HG03521 (cell line): ENCODE results near the gene ASCC2.

ENCODE experiments used
- ATAC-seq: cut with Tn5 transposase; IDR thresholded peaks from one replicate; pipeline ENCODE4 v1.9.1; 2021; ENCODE audit warnings: mild to moderate bottlenecking, moderate library complexity; ENCODE audit not compliant: unreplicated experiment

The ASCC2 gene

DNA sequence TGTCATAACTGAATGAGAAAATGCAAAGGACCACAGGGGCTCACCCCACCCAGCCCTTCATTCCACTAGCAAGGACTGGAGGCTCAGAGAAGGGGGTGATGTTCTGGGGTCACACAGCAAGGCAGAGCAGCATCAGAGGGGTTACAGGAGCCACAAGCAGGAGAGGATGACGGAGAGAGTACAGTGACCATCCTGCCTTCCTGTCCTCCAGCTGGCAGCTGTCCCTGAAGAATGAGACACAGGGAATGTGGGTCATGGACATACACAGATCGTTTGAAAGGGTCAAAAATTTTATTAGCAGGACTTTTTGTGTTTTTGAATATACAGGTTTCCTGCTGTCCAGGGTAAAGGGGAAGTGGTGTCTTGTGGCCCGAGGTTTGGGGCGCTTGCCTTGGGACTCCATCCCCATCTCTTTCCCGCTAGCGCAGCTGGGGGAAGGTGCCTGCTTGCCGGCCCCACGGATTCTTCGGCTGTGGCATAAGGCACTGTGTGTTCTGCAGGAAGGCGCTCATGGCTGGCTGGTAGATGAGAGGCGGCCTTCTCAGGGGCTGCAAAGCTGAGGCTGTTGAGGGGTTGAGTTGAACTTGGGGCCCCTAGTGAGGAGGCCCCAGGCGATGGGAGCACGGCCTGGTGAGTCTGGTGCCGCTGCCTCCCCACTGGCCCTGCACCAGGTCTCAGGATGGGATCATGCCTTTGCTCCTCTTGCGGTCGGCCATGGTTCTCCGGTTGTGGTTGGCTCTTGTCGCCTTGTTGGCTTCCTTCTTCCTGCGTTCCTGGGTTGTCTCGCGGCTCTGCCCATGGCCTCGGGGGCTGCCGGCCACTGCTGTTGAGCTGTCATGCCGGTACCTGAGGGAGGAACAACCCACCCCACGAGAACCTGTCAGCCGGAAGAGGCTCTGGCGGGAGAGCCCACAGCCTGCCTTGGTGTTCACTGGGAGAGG is 49.5 kb downstream of the ASCC2 start:
- ATAC-seq = no peak

DNA sequence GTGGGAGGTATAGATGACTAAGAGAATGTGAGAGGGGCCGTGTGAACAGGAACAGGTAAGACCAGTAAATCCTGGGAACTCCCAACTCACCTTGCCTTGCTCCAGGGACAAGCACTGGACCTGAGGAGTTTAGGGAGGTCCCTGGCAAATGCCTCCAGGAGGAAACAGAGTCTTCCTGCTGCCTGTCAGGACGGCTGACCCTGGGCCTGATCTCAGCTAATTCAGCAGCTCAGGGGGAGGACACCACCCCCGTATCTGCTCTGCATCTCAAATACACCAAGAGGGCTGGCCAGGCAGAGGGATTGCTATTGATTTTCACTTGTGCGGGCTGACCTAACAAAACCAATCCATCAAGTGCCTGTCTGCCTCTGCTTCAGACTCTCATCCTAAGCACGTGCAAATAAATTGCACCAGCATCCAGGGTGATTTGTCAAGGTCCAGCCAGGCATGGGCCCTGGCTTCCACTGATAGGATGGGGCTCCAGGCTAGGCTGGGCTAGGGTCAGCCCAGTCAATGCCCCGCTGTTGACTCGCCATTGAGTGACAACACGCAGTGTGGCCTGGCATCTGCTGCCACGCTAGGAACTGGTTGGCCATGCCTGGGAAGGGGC is 50.6 kb downstream of the ASCC2 start:
- no peak for ATAC-seq

DNA sequence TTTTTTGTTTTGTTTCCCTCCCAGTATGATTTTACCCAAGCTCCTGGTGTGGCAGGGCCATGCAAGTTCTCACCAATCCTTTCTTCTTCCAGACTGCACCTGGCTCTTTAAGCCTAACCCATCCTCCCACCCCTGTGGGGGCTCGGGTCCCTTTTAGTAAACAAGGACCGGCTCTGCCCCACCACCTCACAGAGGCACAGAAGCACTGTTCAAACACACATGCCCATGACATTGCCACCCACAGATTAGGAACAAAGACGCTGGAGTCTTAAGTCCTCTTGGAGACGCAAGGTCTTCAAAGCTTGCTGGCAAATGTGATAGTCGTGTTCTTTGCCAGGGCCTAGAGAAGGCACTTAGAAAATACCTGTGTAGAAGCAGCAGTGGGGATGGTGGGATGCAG is 52.0 kb downstream of the ASCC2 start:
- ATAC-seq = no peak

DNA sequence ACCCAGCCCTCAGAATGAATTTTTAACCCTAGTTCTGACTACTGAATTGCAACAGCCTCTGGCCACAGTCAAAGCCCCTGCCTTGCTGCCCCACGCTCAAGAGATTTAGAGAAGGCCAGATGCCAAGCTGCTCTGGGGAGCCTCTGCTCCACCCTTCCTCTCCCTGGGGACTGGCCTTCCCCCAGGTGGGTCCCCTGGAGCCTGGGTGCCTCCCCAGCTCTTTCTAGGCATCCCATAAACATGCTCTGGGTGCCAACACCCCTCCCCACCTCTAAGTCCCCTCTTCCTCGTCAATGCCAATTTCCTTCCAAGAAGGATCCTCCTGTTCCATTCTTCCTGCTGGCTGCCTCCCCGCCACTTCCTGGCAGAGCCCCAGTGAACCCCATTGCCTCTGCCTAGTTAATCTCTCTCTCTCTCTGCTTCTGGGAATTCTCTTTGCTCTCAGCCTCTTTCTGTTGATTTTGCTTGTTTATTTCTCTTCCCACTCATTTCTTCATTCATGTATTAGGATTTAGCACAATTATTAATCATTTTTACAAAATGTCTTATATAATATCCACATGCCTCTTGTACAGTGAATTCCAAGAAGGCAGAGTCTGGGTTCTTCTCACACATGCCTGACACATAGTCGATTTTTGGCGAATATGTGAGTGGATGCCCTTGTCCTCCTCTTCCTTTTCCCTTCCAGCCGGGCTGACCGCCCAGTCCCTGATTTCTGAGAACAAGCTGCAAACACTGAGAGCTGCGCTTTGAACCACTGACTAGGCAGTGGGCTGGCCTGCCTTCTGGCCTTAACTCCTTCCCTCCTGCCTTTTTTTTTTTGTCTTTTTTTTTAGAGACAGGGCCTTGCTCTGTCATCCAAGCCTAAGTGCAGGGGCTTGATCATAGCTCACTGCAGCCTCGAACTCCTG is 53.4 kb downstream of the ASCC2 start:
- ATAC-seq = no peak

DNA sequence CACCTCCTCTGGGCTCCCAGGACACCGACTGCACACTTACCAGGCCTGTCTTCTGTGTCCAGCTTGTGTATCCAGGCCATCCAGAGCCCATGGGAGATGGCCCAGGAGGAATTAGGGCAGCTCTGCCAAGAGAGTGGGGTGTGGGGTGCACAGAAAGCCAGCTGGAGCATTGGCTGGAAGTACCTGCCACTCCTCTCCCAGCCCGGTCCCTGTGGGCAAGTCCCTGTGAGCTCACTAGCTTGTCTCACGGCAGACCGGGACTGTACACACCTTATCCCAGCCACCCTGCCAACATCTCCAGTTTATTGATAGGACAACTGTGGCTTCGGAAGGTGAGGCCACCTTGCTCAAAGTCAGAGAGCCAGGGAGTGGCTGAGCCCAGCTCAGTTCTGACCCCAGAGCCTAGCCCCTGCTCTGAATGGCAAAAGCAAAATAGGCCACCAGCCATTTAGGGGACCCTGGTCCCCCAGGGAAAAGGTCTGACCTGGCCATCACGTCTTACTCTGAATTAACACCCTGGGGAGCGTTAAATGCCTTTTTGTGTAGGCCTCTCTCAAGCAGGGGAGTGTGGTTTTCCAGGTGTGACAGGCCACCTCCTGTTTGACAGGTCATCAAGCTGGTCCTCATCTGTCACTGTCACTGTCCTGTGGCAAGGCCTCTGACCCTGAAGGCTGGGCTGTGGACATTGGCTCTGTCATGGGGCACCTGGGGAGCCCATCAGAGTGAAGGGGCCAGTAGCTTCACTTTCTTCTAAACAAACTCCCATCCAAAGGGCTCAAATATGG is 55.8 kb downstream of the ASCC2 start:
- ATAC-seq = no peak

DNA sequence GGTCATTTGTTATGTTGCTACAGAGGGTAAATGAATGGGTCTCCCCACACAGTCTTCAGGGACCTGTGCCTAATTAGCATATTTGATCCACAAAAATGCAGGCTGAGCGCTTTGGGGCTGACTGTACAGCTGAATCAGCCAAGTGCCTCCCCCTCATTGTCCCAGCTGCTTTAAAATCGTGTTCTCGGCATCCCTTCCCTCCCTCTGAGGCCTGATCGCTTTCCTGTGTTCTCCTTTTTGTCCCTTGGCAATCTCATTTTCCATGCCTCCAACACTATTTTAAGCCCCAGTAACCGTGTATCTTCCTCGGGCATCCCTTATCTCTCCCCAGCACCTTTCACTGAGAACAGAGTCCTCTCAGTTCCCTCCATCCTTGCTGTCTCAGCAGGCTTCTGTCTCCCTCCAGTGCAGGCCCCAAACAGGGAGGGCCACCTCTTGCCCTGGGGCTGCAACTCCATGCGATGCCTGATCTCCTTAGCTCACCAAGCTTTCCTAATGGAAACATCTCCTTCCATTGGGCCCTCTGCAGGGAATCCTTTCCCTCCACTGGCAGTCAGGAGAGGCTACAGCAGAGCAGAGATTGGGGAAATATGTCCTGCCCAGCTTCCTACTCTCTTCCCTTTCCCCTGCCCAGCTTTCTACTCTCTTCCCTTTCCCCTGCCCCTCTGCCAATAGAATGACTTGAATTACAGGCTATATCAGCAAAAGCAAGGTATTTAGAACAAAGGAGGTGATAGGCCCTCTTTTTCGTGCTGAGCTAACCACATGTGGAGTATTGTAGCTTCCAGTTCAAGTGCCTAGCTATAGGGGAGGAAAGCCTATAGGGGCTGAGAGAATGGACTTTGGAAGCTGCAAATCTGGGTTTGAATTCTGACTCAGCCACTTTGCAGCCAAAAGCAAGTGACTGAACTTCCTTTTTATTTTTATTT is 57.1 kb downstream of the ASCC2 start:
- no peak for ATAC-seq

DNA sequence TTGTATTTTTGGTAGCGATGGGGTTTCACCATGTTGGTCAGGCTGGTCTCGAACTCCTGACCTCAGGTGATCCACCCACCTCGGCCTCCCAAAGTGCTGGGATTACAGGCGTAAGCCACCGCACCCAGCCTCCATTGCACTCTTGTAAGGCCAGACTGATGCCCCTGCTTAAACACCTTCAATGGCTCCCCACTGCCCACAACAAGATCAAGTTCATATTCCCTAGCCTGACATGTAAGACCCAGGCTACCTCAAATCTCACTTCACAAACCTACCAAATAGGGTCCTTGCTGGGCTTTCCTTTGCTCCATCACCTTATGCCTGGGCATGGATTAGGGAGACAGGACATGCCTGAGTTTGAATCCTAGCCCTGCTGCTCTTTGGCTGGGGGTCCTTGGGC is 57.9 kb downstream of the ASCC2 start:
- no peak for ATAC-seq

DNA sequence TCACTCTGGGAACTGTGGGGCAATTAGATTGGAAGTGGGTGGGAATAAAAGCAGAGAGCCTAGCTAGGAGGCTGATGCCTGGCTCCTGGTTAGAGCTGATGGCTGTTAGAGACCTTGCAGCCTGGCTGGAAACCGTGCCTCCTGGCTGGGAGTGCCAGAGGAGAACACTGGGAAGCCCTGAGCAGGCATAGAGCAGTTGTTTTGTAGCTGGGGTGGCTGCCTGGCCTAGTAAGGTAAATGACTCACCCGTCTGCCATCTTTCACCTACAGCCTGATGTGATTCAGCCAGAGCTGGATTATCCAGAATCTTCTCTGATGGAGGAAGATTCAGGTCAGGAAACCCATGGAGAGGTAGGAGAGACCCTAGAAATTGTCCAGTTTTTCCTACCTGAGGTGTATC is 64.8 kb downstream of the ASCC2 start:
- ATAC-seq = no peak

DNA sequence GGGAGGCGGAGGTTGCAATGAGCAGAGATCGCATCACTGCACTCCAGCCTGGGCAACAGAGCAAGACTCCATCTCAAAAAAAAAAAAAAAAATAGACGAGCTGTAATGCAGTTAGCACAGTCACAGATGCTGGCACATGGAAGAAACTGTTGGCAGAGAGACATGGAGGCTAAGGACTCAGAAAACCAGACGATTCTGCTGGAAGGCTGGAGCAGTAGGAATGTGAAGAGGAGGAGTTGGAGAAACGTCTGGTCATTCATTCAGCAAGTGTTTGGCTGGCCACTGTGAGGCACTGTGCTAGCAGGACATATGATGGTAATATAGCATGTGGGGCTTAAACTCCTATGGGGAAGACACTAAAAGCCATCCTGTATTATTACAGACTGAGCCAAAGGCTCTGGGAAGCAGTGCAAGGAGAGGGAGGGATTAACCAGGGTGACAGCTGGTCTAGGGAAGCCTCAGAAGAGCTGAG is 65.9 kb downstream of the ASCC2 start:
- no peak for ATAC-seq

DNA sequence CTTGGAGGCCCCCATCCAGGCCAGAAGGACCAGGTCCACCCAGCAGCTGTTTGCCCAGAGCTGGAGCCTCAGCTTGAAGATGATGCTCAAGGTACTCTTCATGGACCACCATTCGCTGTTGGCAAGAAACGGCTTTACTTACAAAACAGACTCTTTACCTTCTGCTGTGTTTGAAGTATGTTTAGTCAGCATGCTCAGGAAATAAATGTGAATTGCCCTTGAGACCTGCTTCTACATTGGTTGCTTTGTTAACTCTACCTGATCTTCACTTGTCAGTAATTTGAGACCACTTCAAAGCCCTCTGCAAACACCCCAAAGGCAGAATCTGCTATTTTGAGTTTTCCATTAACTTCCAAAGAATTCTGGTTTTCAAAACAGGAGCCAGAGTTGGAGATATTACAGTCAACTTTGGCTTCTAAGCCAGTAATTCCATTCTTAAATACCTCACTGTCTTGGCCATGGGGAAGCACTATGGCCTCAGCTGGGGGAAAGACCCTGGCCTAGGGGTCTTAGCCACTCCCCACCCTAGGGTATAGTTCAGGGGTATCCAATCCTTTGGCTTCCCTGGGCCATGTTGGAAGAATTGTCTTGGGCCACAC is 68.3 kb downstream of the ASCC2 start:
- ATAC-seq = no peak

DNA sequence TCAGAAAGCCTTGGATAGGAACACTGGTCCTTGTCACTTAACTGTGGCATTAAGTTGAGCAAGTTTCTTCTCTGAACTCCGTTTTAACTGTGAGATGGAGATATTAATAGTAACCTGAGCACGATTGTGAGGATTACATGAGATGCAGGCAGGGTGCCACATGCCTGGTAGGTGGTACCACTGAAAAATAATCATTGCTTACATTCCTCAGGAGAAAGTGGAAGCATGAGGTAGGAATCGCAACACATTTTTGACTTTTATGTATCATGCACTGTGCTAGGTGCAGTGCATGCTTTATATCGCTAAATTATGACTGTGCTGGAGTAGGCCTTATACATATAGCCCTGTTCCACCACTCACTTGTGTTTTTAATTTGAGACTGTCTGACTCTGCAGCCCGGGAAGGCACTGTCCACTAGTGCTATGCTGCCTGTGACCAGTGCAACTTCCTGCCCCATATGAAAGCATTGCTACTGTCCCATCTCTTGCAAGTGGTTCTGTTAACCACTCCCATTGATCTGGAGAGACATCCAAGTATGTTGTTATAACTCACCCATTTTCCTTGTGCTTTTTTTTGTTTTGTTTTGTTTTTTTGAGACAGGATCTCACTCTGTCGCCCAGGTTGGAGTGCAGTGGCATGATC is 69.9 kb downstream of the ASCC2 start:
- ATAC-seq = no peak

DNA sequence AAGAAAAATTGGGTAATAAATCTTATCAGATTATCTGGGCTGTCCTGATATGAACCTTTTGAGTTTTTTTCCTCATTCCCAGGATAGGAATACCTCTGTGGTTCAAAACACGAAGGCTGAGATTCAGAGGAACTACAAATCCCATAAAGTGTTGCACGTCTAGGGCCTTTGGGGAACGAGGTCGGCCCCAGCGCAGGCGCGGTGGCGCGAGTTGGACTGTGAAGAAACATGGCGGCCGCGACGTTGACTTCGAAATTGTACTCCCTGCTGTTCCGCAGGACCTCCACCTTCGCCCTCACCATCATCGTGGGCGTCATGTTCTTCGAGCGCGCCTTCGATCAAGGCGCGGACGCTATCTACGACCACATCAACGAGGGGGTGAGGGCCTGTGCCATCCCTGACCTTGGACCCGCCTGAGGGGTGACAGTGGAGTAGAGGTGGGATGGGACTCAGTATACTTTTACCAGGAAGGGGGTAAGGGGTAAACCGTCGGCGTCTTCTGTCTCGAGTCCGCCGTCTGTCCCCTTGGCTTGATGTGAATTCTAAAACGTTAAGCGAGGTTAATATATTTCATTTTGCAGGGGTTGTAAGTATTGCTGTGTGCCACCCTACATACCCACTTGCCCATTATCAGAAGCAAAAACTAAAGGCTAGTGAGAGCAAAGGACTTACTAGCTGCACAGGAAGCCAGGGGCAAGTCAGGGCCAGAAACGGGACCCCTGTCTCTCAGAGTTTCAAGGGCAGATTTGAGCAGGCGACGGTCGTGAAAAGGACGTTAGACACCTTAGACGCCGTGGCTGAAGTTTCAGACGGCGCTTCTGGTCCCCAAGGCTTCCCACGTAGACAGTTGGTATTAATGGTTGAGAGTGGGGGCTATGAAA is 70.7 kb downstream of the ASCC2 start, which contains the start of gene UQCR10:
UQCR10 (plus strand) TSS at position 199 of the 881 bp plus-strand sequence; CDS start at position 229, 30 bp downstream.
- peak; percentile 60 for ATAC-seq

DNA sequence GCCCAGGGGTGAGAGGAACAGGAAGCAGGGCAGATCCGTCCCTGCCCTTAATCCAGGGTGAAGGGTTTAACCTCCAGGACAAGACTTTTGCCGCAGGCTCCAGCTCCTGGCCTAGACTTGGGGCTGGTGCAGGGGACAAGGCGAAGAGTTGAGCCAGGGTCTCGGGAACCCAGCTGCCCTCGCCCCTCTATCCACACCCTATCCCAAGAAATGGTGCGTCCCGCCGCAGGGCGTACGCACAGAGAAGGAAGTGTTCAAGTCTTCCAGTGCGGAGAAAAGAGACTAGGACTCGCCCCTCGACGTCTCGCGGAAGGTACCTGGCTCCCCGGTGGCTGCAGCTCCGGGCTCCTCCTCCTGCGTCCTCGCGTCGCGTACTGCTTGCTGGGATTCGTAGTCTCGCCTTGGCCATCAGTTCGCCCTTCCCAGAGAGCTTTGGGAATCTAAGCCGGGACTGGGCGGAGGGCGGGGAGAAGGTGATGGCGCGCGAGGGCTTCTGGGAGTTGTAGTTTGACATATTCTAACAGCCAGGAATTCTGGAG is 71.4 kb downstream of the ASCC2 start, which contains the start of gene ZMAT5:
ZMAT5 (minus strand) TSS at position 376 of the 539 bp plus-strand sequence. CDS start 18,463 bp downstream, outside the sequence.
- peak; percentile 91 for ATAC-seq

DNA sequence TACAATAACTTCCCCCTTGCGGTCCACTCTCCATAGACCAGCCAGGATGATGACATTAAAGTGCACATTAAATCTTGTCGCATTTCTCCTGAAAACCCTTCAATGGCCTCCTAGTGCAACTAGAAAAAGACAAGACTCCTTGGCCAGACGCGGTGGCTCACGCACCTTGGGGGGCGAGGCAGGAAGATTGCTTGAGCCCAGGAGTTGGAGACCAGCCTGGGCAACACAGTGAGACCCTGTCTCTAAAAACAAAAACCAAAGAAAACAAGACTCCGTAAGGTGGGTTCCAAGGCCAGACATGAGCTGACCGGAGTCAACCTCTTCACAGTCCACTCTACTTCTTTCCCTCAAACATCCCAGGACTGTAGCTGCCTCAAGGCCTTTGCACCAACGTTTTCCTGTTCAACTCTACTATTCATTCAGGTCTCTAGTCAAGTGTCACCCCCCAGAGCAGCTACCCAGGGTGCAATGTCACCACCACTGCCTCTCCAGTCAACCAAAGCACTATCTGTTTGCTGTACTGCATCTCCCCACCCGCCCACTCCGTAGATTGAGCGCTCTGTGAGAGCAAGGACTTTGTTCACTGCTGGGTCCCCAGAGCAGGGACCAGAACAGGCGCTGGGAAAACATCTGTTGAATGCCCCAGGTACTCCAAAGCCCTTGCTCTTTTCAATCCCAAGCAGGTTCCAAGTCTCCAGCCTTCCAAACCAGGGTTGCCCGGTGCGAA is 72.0 kb downstream of the ASCC2 start:
- no peak for ATAC-seq

DNA sequence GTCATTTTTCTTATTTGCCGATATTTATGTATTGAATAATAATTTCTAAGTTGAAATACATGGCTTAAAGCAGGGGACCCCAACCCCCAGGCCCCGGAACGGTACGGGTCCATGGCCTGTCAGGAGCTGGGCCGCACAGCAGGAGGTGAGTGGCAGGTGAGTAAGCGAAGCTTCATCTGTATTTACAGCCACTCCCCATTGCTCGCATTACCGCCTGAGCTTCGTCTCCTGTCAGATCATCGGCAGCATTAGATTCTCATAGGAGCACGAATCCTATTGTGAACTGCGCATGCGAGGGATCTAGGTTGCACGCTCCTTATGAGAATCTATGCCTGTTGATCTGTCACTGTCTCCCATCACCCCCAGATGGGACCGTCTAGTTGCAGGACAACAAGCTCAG is 75.8 kb downstream of the ASCC2 start:
- ATAC-seq = no peak

DNA sequence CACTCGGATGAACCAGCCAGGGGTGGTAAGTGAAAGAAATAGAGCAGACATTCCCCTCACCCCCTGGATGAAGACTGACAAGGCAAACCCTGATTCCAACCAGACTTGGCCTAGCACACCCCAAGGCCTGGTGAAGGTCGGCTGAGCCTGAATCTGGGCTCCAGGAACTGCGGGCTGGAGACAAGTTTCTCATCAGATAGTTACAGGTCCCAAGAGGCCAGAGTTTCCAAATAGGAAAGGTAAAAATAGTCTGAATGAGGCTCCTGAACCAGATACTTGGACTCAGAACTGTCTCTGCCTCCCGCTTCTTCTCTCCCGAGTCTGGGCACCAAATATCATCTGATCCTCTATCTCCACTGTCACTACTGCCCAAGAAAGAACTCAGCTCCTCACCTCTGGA is 79.1 kb downstream of the ASCC2 start:
- no peak for ATAC-seq
